NCI-H2227 treated with DMSO at 0.1 percent for 48 hours (cell line): ENCODE measurements around the gene TARS3.

Source experiments
- DNase-seq: peaks from one replicate; lab custom pipeline; 2025; lab: John Stamatoyannopoulos, UW

TARS3 gene

GRCh38 chr15:101698314-101698713 is 26.0 kb downstream of the TARS3 start:
- DNase-seq: no peak

GRCh38 chr15:101697488-101697887 is 26.8 kb downstream of the TARS3 start:
- DNase-seq: no peak

- DNase-seq: no peak
These were observed 27.4 kb downstream of the TARS3 start for GRCh38 chr15:101696829-101697228.

GRCh38 chr15:101694261-101694660 is 30.0 kb downstream of the TARS3 start:
- no peak for DNase-seq

GRCh38 chr15:101692801-101693598 is 31.3 kb downstream of the TARS3 start:
- no peak for DNase-seq

GRCh38 chr15:101689901-101690300 is 34.4 kb downstream of the TARS3 start:
- no peak for DNase-seq

- no peak for DNase-seq
These were observed 37.6 kb downstream of the TARS3 start for GRCh38 chr15:101686718-101687117.

- no peak for DNase-seq
These were observed 39.4 kb downstream of the TARS3 start for GRCh38 chr15:101684877-101685276.

- no peak for DNase-seq
These were observed 39.9 kb downstream of the TARS3 start for GRCh38 chr15:101684384-101684783.

- no peak for DNase-seq
These were observed 44.5 kb downstream of the TARS3 start for GRCh38 chr15:101679806-101680205.

GRCh38 chr15:101676921-101677329 is 47.3 kb downstream of the TARS3 start:
- no peak for DNase-seq

- DNase-seq: no peak
These were observed 48.3 kb downstream of the TARS3 start for GRCh38 chr15:101675796-101676582.

- no peak for DNase-seq
These were observed 49.3 kb downstream of the TARS3 start for GRCh38 chr15:101675015-101675414.

GRCh38 chr15:101672298-101672697 is 52.0 kb downstream of the TARS3 start:
- no peak for DNase-seq

GRCh38 chr15:101669744-101670143 is 54.5 kb downstream of the TARS3 start:
- DNase-seq: no peak

- no peak for DNase-seq
These were observed 56.4 kb downstream of the TARS3 start for GRCh38 chr15:101667881-101668280.

GRCh38 chr15:101664303-101664913 is 59.9 kb downstream of the TARS3 start:
- no peak for DNase-seq

- DNase-seq: no peak
These were observed 62.1 kb downstream of the TARS3 start for GRCh38 chr15:101662203-101662602.

- DNase-seq: no peak
These were observed 64.3 kb downstream of the TARS3 start for GRCh38 chr15:101660005-101660404.

- DNase-seq: no peak
These were observed 66.1 kb downstream of the TARS3 start for GRCh38 chr15:101657968-101658784.

GRCh38 chr15:101657171-101657570 is 67.1 kb downstream of the TARS3 start:
- no peak for DNase-seq
